PC-3 (cell line): ENCODE results near the gene HIPK1. TPM values are rescaled to one million over a fixed set of nuclear protein-coding genes. Genes with fewer than 3 reads are reported as not detected.

ENCODE experiments used
- ATAC-seq: fragments of 200-7000 bp; cut with Tn5 transposase; 2 replicates; pipeline ENCODE4 v1.9.1; 2020; ENCODE audit warnings: mild to moderate bottlenecking, moderate library complexity
- BruUV-seq: library from RNA; stranded (reverse); fragments of 400-500 nt; replicated peaks from 2 replicates; lab custom pipeline; 2021; lab: Mats Ljungman, UMichigan
- CTCF ChIA-PET: fragments of 300-600 bp; sonication (Branson Sonifier 250); formaldehyde crosslinking; loops from one replicate; lab custom pipeline; 2022; ENCODE audit warnings: antibody characterized with exemption; lab: Charles Lee
- POLR2A ChIA-PET: fragments of 300-600 bp; sonication (Branson Sonifier 250); formaldehyde crosslinking; loops from one replicate; lab custom pipeline; 2022; ENCODE audit warnings: antibody characterized with exemption; ENCODE audit not compliant: unreplicated experiment; lab: Charles Lee
- DNase-seq: peaks from one replicate; pipeline ENCODE4 v3.0.0-alpha.2; 2015
- H2AFZ ChIP-seq: fragments of 300-600 bp; sonication (generic); 2 replicates; pipeline ENCODE4 v1.6.0; 2016; ENCODE audit warnings: antibody characterized with exemption, low read length
- H3F3A ChIP-seq: fragments of 300-600 bp; sonication (generic); one replicate; pipeline ENCODE4 v1.6.0; 2017; ENCODE audit warnings: antibody characterized with exemption, low read length, control low read depth, mild to moderate bottlenecking; ENCODE audit not compliant: unreplicated experiment
- H3K27ac ChIP-seq: fragments of 300-600 bp; sonication (generic); 2 replicates; pipeline ENCODE4 v1.5.1; 2016; ENCODE audit warnings: mild to moderate bottlenecking, low read length
- H3K27me3 ChIP-seq: fragments of 300-600 bp; sonication (generic); 2 replicates; pipeline ENCODE4 v1.6.1; 2016; ENCODE audit warnings: low read length, mixed read lengths
- H3K36me3 ChIP-seq: fragments of 300-600 bp; sonication (generic); 2 replicates; pipeline ENCODE4 v1.6.1; 2016; ENCODE audit warnings: low read depth, mixed run types, low read length, mixed read lengths
- H3K4me1 ChIP-seq: fragments of 300-600 bp; sonication (generic); 2 replicates; pipeline ENCODE4 v1.5.1; 2016; ENCODE audit warnings: low read length; ENCODE audit not compliant: insufficient read depth
- H3K4me2 ChIP-seq: fragments of 300-600 bp; sonication (generic); 2 replicates; pipeline ENCODE4 v1.6.0; 2016; ENCODE audit warnings: low read length
- H3K4me3 ChIP-seq: fragments of 300-600 bp; sonication (generic); 2 replicates; pipeline ENCODE4 v1.5.1; 2016; ENCODE audit warnings: mild to moderate bottlenecking, low read length, mixed read lengths
- H3K79me2 ChIP-seq: fragments of 300-600 bp; sonication (generic); 2 replicates; pipeline ENCODE4 v1.6.1; 2017; ENCODE audit warnings: low read length, mixed read lengths
- H3K9ac ChIP-seq: fragments of 300-600 bp; sonication (generic); 2 replicates; pipeline ENCODE4 v1.6.0; 2016; ENCODE audit warnings: mild to moderate bottlenecking, low read length
- H3K9me2 ChIP-seq: fragments of 300-600 bp; sonication (generic); replicated peaks from 2 replicates; pipeline ENCODE4 v1.6.1; 2016; ENCODE audit warnings: mixed run types, low read length, mixed read lengths
- H3K9me3 ChIP-seq: fragments of 300-600 bp; sonication (generic); 2 replicates; pipeline ENCODE4 v1.6.1; 2016; ENCODE audit warnings: low read length, mixed read lengths
- H4K20me1 ChIP-seq: fragments of 300-600 bp; sonication (generic); 2 replicates; pipeline ENCODE4 v1.6.1; 2016; ENCODE audit warnings: low read length, mixed read lengths
- EZH2 ChIP-seq: fragments of 300-600 bp; sonication (generic); IDR thresholded peaks from one replicate; pipeline ENCODE4 v1.6.1; 2017; ENCODE audit warnings: antibody characterized with exemption, mild to moderate bottlenecking, low read length; ENCODE audit not compliant: unreplicated experiment
- EZH2phosphoT487 ChIP-seq: fragments of 300-600 bp; sonication (generic); IDR thresholded peaks from 2 replicates; pipeline ENCODE4 v1.6.1; 2018; ENCODE audit warnings: mild to moderate bottlenecking, antibody characterized with exemption, low read length, borderline replicate concordance
- intact Hi-C: fragments of 100-400 bp; cut with micrococcal nuclease; formaldehyde crosslinking; loops from 2 replicates; pipeline ENCODE4 v1.9.0; 2023
- total RNA-seq: library from RNA; depleted of rRNA; stranded (reverse); fragments of >200 nt; gene quantifications from 2 replicates; pipeline ENCODE4 v1.2.3, GENCODE V29; 2014
- TF ChIP-seq, protein P1 (sequence below): fragments of 300-600 bp; sonication (generic); conservative IDR thresholded peaks from 2 replicates; pipeline ENCODE4 v1.5.1; 2017; ENCODE audit warnings: antibody characterized with exemption, low read depth, mild to moderate bottlenecking, low read length

The HIPK1 gene
- total RNA-seq, 1 experiment from 2014 or later = 19.9 TPM

DNA sequence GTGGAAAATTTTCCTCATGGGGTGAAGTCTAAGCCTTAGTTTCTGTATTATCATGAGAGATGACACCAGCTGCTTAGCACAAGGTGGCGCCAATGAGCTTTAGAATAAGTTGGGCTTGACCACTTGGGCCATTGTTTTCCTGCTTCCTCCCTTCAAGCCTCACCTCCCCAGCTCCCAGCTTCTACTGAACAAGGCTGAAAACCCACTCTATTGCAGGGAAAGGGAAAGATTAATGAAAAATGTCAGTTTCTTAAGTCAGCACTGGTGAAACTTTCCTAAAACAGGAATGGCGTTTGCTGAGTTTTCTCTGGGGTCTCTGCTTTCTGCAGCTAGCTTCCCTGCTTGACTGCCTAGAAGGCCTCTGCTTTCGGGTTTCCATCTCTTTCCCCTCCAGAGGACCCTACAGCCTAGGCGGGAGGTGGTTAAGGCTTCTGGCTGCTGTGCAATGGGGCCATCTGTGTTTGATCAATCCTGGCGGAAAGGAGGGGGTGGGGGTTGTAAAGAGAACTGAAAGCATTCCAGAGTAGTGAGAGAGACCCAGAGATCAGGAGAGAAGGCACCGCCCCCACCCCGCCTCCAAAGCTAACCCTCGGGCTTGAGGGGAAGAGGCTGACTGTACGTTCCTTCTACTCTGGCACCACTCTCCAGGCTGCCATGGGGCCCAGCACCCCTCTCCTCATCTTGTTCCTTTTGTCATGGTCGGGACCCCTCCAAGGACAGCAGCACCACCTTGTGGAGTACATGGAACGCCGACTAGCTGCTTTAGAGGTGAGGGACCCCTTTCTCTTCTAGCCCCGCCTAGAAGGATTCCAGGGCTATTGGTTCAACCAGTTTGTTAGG, 50.0 kb downstream of the HIPK1 start, which contains the start of gene OLFML3:
TSS of gene OLFML3 (plus strand) at position 612 of the 840 bp plus-strand sequence. CDS start at position 655, 43 bp downstream.
- DNase-seq = peak; percentile 88
- H3K36me3 ChIP-seq = peaks cover 2% of the 10 kb centered on the region; the same call in 1 of the 2 replicates
- H3K9ac ChIP-seq = peak within 1 kb of the TSS; percentile 42; the same call in 1 of the 2 replicates
- peak; percentile 78 for ATAC-seq
- H3K79me2 ChIP-seq = no peaks in the 10 kb centered on the region
- H3K4me3 ChIP-seq = peak within 1 kb of the TSS; percentile 57
- H3F3A ChIP-seq = no peaks in the 10 kb centered on the region
- no peaks in the 10 kb centered on the region for H3K27me3 ChIP-seq
- peak within 1 kb of the TSS; percentile 68 for H2AFZ ChIP-seq
- H3K4me1 ChIP-seq = peaks cover 19% of the 10 kb centered on the region
- peak within 1 kb of the TSS; percentile 75 for H3K27ac ChIP-seq
- TF ChIP-seq, protein P1, sequence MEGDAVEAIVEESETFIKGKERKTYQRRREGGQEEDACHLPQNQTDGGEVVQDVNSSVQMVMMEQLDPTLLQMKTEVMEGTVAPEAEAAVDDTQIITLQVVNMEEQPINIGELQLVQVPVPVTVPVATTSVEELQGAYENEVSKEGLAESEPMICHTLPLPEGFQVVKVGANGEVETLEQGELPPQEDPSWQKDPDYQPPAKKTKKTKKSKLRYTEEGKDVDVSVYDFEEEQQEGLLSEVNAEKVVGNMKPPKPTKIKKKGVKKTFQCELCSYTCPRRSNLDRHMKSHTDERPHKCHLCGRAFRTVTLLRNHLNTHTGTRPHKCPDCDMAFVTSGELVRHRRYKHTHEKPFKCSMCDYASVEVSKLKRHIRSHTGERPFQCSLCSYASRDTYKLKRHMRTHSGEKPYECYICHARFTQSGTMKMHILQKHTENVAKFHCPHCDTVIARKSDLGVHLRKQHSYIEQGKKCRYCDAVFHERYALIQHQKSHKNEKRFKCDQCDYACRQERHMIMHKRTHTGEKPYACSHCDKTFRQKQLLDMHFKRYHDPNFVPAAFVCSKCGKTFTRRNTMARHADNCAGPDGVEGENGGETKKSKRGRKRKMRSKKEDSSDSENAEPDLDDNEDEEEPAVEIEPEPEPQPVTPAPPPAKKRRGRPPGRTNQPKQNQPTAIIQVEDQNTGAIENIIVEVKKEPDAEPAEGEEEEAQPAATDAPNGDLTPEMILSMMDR = peak; percentile 83
- no peak for TF ChIP-seq EZH2phosphoT487
- no peak for TF ChIP-seq EZH2
- ChIA-PET POLR2A (no interaction called here), CTCF (interaction anchor here (0.5 to 1.7 kb wide), 7 partner anchors 20 to 304 kb away, joined by 3 to 14 read pairs (median 4); no protein-coding TSS in a partner anchor)
- no peaks in the 10 kb centered on the region for H3K9me3 ChIP-seq
- H4K20me1 ChIP-seq = no peaks in the 10 kb centered on the region
- H3K4me2 ChIP-seq = peak within 1 kb of the TSS; percentile 87
- H3K9me2 ChIP-seq = no peaks in the 10 kb centered on the region
- BruUV-seq = TSS peak; percentile 4
- intact Hi-C loops = loop anchor here (1.0 to 5.0 kb wide), 8 partner anchors 55 to 692 kb away; partner anchors contain the start of gene DENND2C

DNA sequence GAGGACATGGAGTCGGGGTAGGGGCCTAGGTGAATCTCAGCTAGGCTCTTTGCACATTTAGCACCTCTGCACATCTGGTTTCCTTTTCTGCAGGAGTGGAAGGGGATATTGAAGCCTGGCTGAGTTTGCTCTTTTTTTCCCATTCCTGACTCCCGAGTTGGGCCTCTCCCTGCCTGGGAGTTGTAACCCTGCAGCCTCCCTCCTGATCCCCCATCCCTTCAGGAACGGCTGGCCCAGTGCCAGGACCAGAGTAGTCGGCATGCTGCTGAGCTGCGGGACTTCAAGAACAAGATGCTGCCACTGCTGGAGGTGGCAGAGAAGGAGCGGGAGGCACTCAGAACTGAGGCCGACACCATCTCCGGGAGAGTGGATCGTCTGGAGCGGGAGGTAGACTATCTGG, 51.0 kb downstream of the HIPK1 start:
- Histone ChIP-seq H3K4me1 (peaks cover 19% of the 10 kb centered on the region), H4K20me1 (no peaks in the 10 kb centered on the region), H3K9ac (no peak overlapping the region), H3K27me3 (no peaks in the 10 kb centered on the region), H2AFZ (no peak overlapping the region), H3K9me3 (no peaks in the 10 kb centered on the region), H3K9me2 (no peaks in the 10 kb centered on the region), H3K4me2 (peak overlapping the region; percentile 87), H3K79me2 (no peaks in the 10 kb centered on the region), H3K27ac (no peak overlapping the region), H3F3A (no peaks in the 10 kb centered on the region), H3K36me3 (no peaks in the 10 kb centered on the region), H3K4me3 (no peak overlapping the region)
- ChIA-PET POLR2A (no interaction called here), CTCF (interaction anchor here (0.5 to 1.7 kb wide), 2 partner anchors 59 to 303 kb away, joined by 4 to 14 read pairs; no protein-coding TSS in a partner anchor)
- BruUV-seq = no TSS peak
- DNase-seq = no peak
- ATAC-seq = no peak
- intact Hi-C loops = no loop called here
- TF ChIP-seq EZH2 (no peak), EZH2phosphoT487 (no peak)
- TF ChIP-seq, protein P1 = no peak
